GM18507 (cell line): ENCODE results near the gene DENND4A.
A peak's percentile ranks its signal among the peaks of the same experiment; 100 is the strongest.

Experiments used
- DNase-seq: peaks from one replicate; pipeline ENCODE4 v3.0.0; 2011; ENCODE audit warnings: low read depth; ENCODE audit not compliant: insufficient read length; ENCODE audit errors: extremely low spot score
- FAIRE-seq: peaks from 2 replicates; lab custom pipeline; 2011; peaks lifted over from hg19 to GRCh38; lab: Jason Lieb, UNC

DENND4A gene

GRCh38 chr15:65792138-65792987 is at the start of gene DENND4A:
DENND4A (minus strand) TSS chr15:65792293; CDS start chr15:65756450, 35,843 bp downstream.
- peak; percentile 73 for DNase-seq
- peak; percentile 96 for FAIRE-seq

DNA sequence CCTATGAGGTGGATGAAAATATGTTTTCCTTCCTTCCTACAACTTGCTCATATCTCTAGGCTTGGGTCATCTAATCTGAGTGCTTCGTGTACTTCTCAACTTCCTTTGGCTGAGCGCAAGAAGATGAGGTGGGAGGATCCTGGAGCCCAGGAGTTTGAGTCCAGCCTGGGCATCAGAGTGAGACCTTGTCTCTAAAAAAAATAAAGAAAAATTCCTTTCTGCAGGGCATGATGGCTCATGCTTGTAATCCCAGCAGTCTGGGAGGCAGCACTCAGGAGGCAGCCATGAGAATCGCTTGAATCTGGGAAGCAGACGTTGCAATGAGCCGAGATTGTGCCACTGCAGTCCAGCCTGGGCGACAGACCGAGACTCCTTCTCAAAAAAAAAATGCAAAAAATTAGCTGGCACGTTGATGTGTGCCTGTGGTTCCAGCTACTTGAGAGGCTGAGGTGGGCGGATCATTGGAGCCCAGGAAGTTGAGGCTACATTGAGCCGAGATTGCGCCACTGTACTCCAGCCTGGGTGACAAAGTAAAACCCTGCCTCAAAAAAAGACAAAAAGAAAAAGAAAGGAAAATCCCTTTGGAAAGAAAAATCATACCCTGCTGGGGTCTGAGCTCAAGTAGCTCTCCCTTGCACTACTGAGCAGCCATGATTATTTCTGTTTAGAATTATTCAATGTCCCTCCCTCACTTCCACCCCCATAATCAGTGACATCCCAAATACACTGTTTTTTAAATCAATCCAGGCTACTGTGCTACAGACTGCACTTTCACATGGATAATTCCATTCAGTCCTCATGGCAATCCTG is 49.2 kb upstream of the DENND4A start:
- no peak for DNase-seq
- FAIRE-seq, result no peak

DNA sequence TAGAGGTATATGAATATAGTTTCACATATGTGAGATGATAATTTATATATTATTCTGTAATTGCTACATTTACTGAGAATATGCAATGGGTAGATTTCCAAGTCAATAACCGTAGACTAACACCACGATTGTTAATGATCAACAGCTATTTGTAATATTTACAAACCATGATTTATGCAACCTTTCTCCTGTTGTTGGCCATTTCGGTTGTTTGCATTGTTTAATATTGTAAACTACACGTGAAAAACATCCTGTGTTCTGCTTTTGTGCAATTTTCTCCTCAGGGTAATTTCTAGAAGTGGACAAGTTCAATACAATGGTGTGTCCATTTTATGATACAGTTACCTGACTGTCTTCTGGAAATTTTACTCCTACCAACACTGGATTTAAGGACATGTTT is 47.9 kb upstream of the DENND4A start:
- no peak for DNase-seq
- FAIRE-seq, result no peak

DNA sequence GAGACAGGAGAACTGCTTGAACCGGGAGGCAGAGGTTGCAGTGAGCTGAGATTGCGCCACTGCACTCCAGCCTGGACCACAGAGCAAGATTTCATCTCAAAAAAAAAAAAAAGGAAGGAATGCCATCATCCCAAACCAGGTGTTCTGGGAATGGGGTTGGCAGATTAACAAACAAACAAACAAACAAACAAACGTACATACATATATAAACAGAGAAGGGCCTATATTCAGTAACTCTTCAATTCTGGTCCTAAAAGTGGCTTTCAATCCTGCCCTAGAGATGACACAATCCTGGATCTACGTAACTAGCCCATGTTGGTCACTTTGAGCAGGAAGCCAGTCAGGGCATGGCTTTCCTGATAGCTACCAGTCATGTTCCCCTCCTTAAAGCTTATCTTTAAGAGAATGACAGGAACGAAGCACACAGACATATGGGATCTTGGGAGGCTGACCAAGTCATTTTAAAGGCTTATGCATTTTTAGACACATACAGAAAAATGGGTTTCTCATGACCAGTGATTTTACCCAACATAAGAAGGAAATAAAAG is 47.3 kb upstream of the DENND4A start:
- FAIRE-seq, result no peak

DNA sequence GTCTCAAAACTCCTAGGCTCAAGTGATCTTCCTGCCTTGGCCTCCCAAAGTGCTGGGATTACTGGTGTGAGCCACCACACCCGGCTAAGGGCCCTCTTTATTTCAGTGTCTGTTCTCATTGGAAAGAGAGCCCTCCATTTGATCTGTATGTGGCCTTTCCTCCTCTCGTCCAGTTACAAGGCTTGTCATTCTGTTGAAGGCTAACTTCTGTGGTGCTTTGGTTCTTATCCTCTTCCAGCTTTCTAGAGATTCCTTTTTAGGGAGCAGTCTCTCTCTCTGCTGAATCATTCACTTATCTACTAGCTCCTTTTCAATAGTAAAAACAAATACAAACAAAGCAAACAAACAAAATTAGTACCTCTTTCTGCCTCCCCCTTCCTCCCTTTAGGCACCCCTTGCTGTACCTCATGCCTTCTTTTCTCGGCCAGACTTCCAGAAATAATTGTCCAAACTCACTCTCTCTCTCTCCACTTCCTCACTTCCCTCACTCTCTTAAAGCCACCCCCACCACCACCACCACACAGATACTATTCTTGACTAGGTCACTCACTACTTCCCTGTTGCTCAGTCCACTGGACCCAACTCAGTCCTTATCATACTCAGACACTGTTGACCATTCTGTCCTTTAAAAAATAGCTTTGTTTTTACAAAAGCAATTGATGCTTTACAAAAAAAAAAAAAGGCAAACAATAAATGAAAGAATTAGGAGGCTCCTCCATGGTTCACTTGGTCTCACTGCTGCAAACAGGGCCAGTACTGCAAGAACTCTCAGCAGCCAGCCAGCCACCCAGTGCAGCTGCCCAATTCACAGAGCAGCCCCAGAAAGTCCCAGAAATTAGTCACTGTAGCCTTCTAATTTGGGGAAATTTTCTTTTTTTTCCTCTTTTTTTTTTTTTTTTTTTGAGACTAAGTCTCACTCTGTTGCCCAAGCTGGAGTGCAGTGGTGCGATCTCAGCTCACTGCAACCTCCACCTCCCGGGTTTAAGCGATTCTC is 45.5 kb upstream of the DENND4A start:
- FAIRE-seq (no peak), DNase-seq (no peak)

More for the DNA sequence above, 47.3 kb upstream of the DENND4A start:
- DNase-seq, result no peak

GRCh38 chr15:65836665-65837064 is 44.6 kb upstream of the DENND4A start:
- no peak for DNase-seq
- FAIRE-seq, result no peak

- DNase-seq (no peak), FAIRE-seq (no peak)
Observed at GRCh38 chr15:65835447-65835846, 43.4 kb upstream of the DENND4A start.

GRCh38 chr15:65834603-65835282 is 42.6 kb upstream of the DENND4A start:
- no peak for FAIRE-seq

DNA sequence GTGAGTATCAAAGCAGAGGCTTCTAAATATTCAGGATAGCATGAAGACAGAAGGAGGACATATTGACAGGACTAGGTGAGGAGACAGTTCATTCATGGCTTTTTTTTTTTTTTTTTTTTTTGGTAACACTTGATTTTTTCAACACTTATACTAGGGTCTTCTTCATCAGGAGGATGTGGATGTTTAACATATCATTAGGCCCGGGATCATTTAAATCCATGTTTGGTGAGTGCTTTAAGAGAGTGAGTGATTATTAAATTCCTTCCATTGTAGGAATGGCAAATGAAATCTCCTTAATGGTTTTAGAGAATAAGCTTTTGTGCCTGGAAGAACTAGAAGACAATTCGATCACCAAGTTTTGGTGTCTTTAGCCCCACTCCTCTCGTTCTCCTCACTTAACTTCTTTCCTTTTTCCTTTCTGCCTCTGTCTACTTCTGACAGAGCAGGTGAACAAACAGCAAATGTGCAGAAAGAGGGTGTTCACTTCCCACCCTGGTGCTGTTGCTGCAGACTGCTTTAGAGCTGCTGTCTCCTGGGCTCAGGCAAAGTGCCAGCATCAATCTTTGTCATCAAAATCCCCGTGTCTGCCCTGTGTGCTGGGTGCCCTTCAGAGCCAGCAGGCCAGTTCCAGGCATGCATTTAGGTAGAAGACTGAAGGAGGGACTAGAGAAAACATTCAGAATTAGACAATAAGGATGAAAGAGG is 41.6 kb upstream of the DENND4A start:
- no peak for DNase-seq
- no peak for FAIRE-seq

More at GRCh38 chr15:65834603-65835282, 42.6 kb upstream of the DENND4A start:
- no peak for DNase-seq

DNA sequence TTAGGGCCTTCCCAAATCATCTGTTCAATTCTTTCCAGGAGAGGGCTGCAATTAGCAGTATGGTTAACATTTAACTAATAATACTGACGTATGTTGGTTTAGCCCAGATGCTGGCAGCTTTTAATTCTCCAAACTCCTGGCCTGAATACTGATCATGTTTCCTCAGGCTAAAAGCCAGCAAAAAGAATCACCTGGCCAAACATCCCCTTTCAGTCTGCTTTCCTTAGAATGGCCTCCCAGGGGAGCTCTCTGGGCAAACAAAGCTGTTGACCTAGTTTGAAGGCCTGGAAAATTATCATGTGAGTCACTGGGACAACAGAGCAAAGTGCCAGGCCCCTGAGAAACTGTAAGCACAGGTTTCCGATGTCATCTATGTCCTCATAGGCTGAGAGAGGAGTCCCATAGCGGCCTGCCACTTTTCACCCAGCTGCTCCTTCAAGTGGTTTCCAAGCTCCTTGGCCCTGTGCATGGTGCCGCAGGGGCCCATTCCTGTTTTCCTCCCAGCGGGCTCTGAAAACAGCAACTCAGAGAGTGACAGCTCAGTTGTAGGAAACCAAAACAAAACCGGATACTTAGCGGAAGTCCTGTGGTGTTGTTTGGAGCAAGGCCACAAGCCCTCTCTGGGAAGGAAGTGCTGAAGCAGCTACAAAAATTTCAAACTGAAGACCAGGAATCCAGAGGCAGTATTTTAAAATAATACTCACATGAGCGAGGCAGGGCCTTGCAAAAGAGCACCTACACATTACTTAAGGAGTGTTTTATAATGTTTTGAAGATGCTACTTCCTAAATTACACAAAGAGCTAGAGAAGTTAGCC is 40.7 kb upstream of the DENND4A start:
- FAIRE-seq (no peak), DNase-seq (no peak)

DNA sequence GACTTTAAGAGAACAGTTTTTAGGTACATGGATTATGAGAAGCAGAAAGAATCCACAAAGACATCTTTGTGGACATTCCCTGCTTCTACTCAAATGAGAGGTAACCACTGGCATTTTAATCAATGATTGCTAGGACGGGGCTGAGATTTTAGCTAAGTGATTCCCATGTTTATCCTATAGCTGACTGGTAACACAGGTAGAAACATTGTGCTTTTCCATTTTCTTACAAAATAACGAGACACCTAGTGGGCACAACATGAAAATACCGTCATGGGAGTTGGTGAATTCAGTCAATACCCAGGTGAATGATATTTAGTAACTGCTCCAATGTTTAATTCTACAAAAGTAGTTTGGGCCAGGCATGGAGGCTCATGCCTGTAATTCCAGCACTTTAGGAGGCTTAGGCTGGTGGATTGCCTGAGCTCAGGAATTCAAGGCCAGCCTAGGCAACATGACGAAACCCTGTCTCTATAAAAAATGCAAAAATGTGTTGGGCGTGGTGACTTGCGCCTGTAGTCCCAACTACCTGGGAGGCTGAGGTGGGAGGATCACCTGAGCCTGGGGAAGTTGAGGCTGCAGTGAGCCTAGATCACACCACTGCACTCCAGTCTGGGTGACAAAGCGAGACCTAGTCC is 37.2 kb upstream of the DENND4A start:
- DNase-seq (no peak), FAIRE-seq (peak; percentile 71)

DNA sequence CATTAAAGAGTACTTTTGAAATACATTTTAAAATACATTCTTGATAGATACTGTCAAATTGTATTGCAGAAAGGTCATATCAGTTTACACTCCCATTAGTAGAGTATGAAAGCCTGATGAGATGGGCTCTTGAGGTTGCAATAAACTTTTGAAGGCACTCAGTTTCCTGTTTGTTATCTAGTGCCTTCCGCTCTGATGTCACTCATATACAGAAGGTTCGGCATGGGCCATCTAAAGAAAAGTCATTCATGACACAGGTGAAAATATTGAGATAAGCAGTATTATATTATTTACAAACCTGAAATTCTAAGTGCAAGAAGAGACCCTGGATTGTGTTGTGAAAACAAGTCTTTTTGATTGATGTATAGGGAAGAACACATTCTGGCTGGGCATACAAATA is 36.5 kb upstream of the DENND4A start:
- FAIRE-seq (no peak), DNase-seq (no peak)

DNA sequence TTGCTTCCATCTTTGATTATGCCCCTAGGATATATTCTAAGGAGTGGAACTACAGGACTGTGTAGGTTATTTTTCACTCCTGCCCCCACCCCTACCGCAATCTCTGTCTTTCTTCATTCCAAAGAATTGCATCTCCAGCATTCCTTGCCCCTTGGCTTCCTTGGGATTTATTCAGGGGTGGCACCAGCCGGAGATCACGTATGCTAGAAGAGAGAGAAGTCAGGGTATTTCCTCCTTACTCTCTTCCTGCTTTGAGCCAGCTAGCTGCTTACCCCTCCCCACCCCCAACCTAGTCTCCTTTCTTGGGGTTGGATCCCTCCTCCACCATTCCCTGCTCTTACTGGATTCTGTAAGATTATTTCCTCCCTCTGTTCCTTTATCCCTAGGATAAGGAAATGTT is 35.0 kb upstream of the DENND4A start:
- FAIRE-seq, result no peak
- no peak for DNase-seq

- FAIRE-seq (no peak), DNase-seq (no peak)
Observed at GRCh38 chr15:65824941-65825544, 33.0 kb upstream of the DENND4A start.

DNA sequence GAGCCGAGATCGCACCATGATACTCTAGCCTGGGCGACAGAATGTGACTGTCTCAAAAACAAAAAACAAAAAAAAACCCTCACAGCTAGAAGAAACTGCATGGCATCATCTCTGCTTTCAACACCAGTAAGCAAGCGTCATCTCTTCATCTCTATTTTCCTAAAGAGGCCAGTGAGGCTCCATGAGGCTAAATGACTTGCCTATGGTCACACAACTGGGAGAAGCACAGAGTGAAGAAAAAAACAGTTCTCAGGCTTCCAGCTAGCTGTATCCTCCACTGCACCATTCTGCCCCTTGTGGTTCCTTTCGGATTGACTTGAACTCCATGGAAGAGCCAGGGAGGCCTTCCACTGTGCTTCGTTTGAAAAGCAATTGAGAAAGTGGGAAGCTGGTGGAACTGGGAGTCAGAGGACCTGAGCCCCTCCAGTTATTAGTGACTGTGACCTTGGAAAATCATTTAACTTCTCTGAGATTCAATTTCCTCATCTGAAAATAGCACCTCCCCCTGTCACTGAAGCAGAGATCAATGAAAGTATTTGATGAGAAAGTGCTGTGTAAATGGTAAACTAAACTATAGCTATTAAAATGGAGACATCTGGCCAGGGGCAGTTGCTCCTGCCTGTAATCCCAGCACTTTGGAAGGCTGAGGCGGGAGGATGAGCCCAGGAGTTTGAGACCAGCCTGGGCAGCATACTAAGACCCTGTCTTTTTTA is 32.1 kb upstream of the DENND4A start:
- DNase-seq (no peak), FAIRE-seq (peak; percentile 79)

DNA sequence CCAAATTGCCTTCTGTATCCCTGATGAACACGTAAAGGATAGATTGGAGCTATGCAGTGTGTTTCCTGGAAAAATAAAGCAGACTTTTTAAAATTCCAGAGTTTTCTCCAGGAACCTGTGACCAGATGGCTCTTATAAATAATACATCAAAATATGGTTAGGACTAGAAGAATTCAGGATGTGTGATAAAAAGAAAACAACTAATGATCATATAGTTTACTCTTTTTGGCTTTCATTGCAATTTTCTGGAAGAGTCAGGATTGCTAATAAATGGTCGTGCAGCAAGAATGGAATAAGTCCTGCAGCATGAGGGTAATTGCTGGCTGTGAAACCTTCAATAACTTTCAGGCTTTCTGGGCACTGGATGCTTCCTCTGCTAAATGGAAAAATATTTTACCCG is 30.2 kb upstream of the DENND4A start:
- no peak for DNase-seq
- FAIRE-seq, result no peak
